Type B pancreatic cell (in vitro differentiated cells): Measurements from ENCODE around the gene ZDHHC11B. TPM values are rescaled to one million over a fixed set of nuclear protein-coding genes. Genes with fewer than 3 reads are reported as not detected.
"Not testable (repeated sequence)": the region's sequence is repeated elsewhere in the genome, so short reads cannot be mapped to it uniquely, and the experiment has no call there.

Experiments used
- DNase-seq: peaks from one replicate; pipeline ENCODE4 v3.0.0; 2021; ENCODE audit warnings: mixed read lengths; ENCODE audit not compliant: unreplicated experiment; ENCODE audit errors: extremely low spot score
- H3K27ac Mint-ChIP-seq: 2 replicates; pipeline ENCODE4 v1.8.0; 2021; ENCODE audit warnings: mild to moderate bottlenecking, mixed read lengths
- H3K27me3 Mint-ChIP-seq: 2 replicates; pipeline ENCODE4 v1.8.0; 2021; ENCODE audit warnings: mixed read lengths
- H3K36me3 Mint-ChIP-seq: 2 replicates; pipeline ENCODE4 v1.8.0; 2021; ENCODE audit warnings: mixed read lengths
- H3K4me1 Mint-ChIP-seq: one replicate; pipeline ENCODE4 v1.8.0; 2021; ENCODE audit warnings: mixed read lengths; ENCODE audit not compliant: unreplicated experiment
- H3K4me3 Mint-ChIP-seq: 2 replicates; pipeline ENCODE4 v1.8.0; 2021; ENCODE audit warnings: mild to moderate bottlenecking, mixed read lengths
- H3K9me3 Mint-ChIP-seq: 2 replicates; pipeline ENCODE4 v1.8.0; 2021; ENCODE audit warnings: mixed read lengths
- CTCF ChIP-seq: fragments of 200-600 bp; sonication (generic); conservative IDR thresholded peaks from 2 replicates; pipeline ENCODE4 v1.5.0; 2021; ENCODE audit warnings: antibody characterized with exemption, mild to moderate bottlenecking
- total RNA-seq: library from RNA; stranded (reverse); gene quantifications from 2 replicates; pipeline ENCODE4 v1.2.1, GENCODE V29; 2021; ENCODE audit warnings: low replicate concordance

Gene ZDHHC11B
- total RNA-seq, 1 donor from 2014 or later, result 4.0 TPM

GRCh38 chr5:757931-758697 is 26.4 kb downstream of the ZDHHC11B start:
- no peaks in the 10 kb centered on the region for H3K9me3 Mint-ChIP-seq
- peaks cover 23% of the 10 kb centered on the region for H3K4me1 Mint-ChIP-seq
- H3K4me3 Mint-ChIP-seq, result no peak overlapping the region

GRCh38 chr5:757346-757930 is 27.1 kb downstream of the ZDHHC11B start:
- DNase-seq, result peak; percentile 74
- peaks cover 10% of the 10 kb centered on the region for H3K27me3 Mint-ChIP-seq
- H3K4me3 Mint-ChIP-seq, result no peak overlapping the region
- no peak for TF ChIP-seq CTCF
- no peaks in the 10 kb centered on the region for H3K36me3 Mint-ChIP-seq
- H3K4me1 Mint-ChIP-seq, result peaks cover 23% of the 10 kb centered on the region
- H3K27ac Mint-ChIP-seq, result peak overlapping the region; percentile 78
- no peaks in the 10 kb centered on the region for H3K9me3 Mint-ChIP-seq

More at GRCh38 chr5:757931-758697, 26.4 kb downstream of the ZDHHC11B start:
- TF ChIP-seq CTCF, result no peak
- peaks cover 10% of the 10 kb centered on the region for H3K27me3 Mint-ChIP-seq
- H3K27ac Mint-ChIP-seq, result peak overlapping the region; percentile 93
- peak; percentile 76 for DNase-seq
- no peaks in the 10 kb centered on the region for H3K36me3 Mint-ChIP-seq

- Mint-ChIP-seq H3K36me3 (no peaks in the 10 kb centered on the region), H3K4me1 (peaks cover 23% of the 10 kb centered on the region), H3K27ac (peak overlapping the region; percentile 78), H3K9me3 (no peaks in the 10 kb centered on the region), H3K27me3 (peaks cover 10% of the 10 kb centered on the region), H3K4me3 (no peak overlapping the region)
- TF ChIP-seq CTCF, result no peak
- DNase-seq, result peak; percentile 68
Measured at GRCh38 chr5:756865-757345, 27.6 kb downstream of the ZDHHC11B start.

GRCh38 chr5:756171-756570 is 28.4 kb downstream of the ZDHHC11B start:
- Mint-ChIP-seq H3K4me1 (peaks cover 23% of the 10 kb centered on the region), H3K36me3 (no peaks in the 10 kb centered on the region), H3K4me3 (no peak overlapping the region), H3K27ac (peak overlapping the region; percentile 51), H3K9me3 (no peaks in the 10 kb centered on the region), H3K27me3 (peaks cover 10% of the 10 kb centered on the region)
- DNase-seq, result peak; percentile 65
- TF ChIP-seq CTCF, result no peak

GRCh38 chr5:754143-754632 is 30.3 kb downstream of the ZDHHC11B start:
- not testable (repeated sequence) for H3K27me3 Mint-ChIP-seq, H3K27ac Mint-ChIP-seq, H3K4me3 Mint-ChIP-seq, H3K36me3 Mint-ChIP-seq, H3K9me3 Mint-ChIP-seq, DNase-seq
- H3K4me1 Mint-ChIP-seq, result peaks cover 20% of the 10 kb centered on the region

- not testable (repeated sequence) for H3K27ac Mint-ChIP-seq, H3K4me3 Mint-ChIP-seq, H3K27me3 Mint-ChIP-seq, H3K36me3 Mint-ChIP-seq, H3K9me3 Mint-ChIP-seq, DNase-seq
- peaks cover 15% of the 10 kb centered on the region for H3K4me1 Mint-ChIP-seq
Measured at GRCh38 chr5:753567-754142, 30.9 kb downstream of the ZDHHC11B start.

GRCh38 chr5:752532-753115 is 31.9 kb downstream of the ZDHHC11B start:
- not testable (repeated sequence) for H3K9me3 Mint-ChIP-seq

GRCh38 chr5:751992-752391 is 32.5 kb downstream of the ZDHHC11B start:
- H3K9me3 Mint-ChIP-seq, H3K4me1 Mint-ChIP-seq, H3K36me3 Mint-ChIP-seq, H3K27me3 Mint-ChIP-seq, H3K27ac Mint-ChIP-seq, H3K4me3 Mint-ChIP-seq, DNase-seq: not testable (repeated sequence)

More at GRCh38 chr5:752532-753115, 31.9 kb downstream of the ZDHHC11B start:
- not testable (repeated sequence) for H3K36me3 Mint-ChIP-seq, H3K27ac Mint-ChIP-seq, H3K27me3 Mint-ChIP-seq, H3K4me1 Mint-ChIP-seq, DNase-seq, H3K4me3 Mint-ChIP-seq
